Inferior parietal cortex (tissue), 1 donor: ENCODE results near the gene TMEM121.
"Not testable (repeated sequence)": the region's sequence is repeated elsewhere in the genome, so short reads cannot be mapped to it uniquely, and the experiment has no call there.

Experiments used
- DNase-seq: peaks from one replicate; pipeline ENCODE4 v3.0.0-alpha.2; 2016; ENCODE audit errors: extremely low spot score

TMEM121 gene

GRCh38 chr14:105528586-105529318, 2.4 kb downstream of the TMEM121 start:
- DNase-seq: no peak

GRCh38 chr14:105529319-105529568, 2.9 kb downstream of the TMEM121 start:
- no peak for DNase-seq

GRCh38 chr14:105529569-105530284, 3.3 kb downstream of the TMEM121 start:
- no peak for DNase-seq

- no peak for DNase-seq
Observed at GRCh38 chr14:105530285-105531087, 4.1 kb downstream of the TMEM121 start.

GRCh38 chr14:105531088-105531893, 4.9 kb downstream of the TMEM121 start:
- no peak for DNase-seq

GRCh38 chr14:105531894-105532623, 5.7 kb downstream of the TMEM121 start:
- no peak for DNase-seq

GRCh38 chr14:105532735-105533141, 6.4 kb downstream of the TMEM121 start:
- DNase-seq: no peak

GRCh38 chr14:105533391-105533790, 7.0 kb downstream of the TMEM121 start:
- DNase-seq: no peak

- DNase-seq: no peak
Observed at GRCh38 chr14:105533811-105534498, 7.6 kb downstream of the TMEM121 start.

GRCh38 chr14:105534586-105534985, 8.2 kb downstream of the TMEM121 start:
- no peak for DNase-seq

GRCh38 chr14:105536051-105536450, 9.7 kb downstream of the TMEM121 start:
- DNase-seq: no peak

- DNase-seq: no peak
Observed at GRCh38 chr14:105536691-105537579, 10.6 kb downstream of the TMEM121 start.

- peak; percentile 53 for DNase-seq
Observed at GRCh38 chr14:105537580-105538474, 11.4 kb downstream of the TMEM121 start.

GRCh38 chr14:105538481-105539049, 12.2 kb downstream of the TMEM121 start:
- no peak for DNase-seq

- DNase-seq: no peak
Observed at GRCh38 chr14:105540811-105541210, 14.4 kb downstream of the TMEM121 start.

GRCh38 chr14:105541218-105541875, 15.0 kb downstream of the TMEM121 start:
- no peak for DNase-seq

- not testable (repeated sequence) for DNase-seq
Observed at GRCh38 chr14:105545676-105546075, 19.3 kb downstream of the TMEM121 start.

- not testable (repeated sequence) for DNase-seq
Observed at GRCh38 chr14:105546410-105546809, 20.0 kb downstream of the TMEM121 start.
